ENCODE measurements around the gene ZNF586. TPM values are rescaled to one million over a fixed set of nuclear protein-coding genes. Genes with fewer than 3 reads are reported as not detected.

ZNF586 gene
- total RNA-seq, 1 donor from 2014 or later = 22.7 TPM

GRCh38 chr19:57757941-57758340, 11.5 kb upstream of the ZNF586 start:
- H3K36me3 Mint-ChIP-seq (ENCODE audit: unreplicated experiment) = peaks cover 21% of the 10 kb centered on the region
- TF ChIP-seq CTCF (IDR thresholded peaks at IDR 0.05; ENCODE audit: partially characterized antibody, unreplicated experiment) = no peak
- H3K4me1 Mint-ChIP-seq (ENCODE audit: low read depth, unreplicated experiment) = no peaks in the 10 kb centered on the region
- no peak overlapping the region for H3K27ac Mint-ChIP-seq (ENCODE audit: unreplicated experiment)
- DNase-seq = no peak
- peaks cover 1% of the 10 kb centered on the region for H3K27me3 Mint-ChIP-seq (ENCODE audit: unreplicated experiment)
- peaks cover 10% of the 10 kb centered on the region for H3K9me3 Mint-ChIP-seq (ENCODE audit: unreplicated experiment)
- H3K4me3 Mint-ChIP-seq (ENCODE audit: unreplicated experiment) = no peak overlapping the region

GRCh38 chr19:57759096-57759495, 10.4 kb upstream of the ZNF586 start:
- H3K36me3 Mint-ChIP-seq (ENCODE audit: unreplicated experiment) = peaks cover 9% of the 10 kb centered on the region
- H3K27me3 Mint-ChIP-seq (ENCODE audit: unreplicated experiment) = peaks cover 1% of the 10 kb centered on the region
- TF ChIP-seq CTCF (IDR thresholded peaks at IDR 0.05; ENCODE audit: partially characterized antibody, unreplicated experiment) = no peak
- H3K27ac Mint-ChIP-seq (ENCODE audit: unreplicated experiment) = no peak overlapping the region
- no peak overlapping the region for H3K4me3 Mint-ChIP-seq (ENCODE audit: unreplicated experiment)
- H3K9me3 Mint-ChIP-seq (ENCODE audit: unreplicated experiment) = peaks cover 6% of the 10 kb centered on the region
- H3K4me1 Mint-ChIP-seq (ENCODE audit: low read depth, unreplicated experiment) = no peaks in the 10 kb centered on the region
- DNase-seq = no peak

DNA sequence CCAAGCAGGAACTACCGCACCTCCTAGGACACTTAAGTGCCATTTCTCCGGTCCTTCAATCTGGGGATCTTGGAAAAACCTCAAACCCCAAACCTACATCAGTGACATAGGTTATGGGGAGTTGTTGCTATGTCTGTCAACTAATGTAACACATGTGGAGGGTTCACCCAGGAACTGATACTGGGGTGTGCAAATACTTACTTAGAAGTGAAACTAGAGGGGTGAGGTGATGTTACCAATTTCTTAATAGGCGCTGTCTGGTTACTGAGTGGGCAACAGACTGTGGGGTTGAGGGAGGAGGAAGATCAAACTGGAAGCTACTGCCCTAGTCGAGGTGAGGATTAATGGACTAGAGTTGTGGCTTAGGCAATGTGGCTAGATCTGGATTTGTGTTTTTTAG, 1.9 kb downstream of the ZNF586 start:
- H3K36me3 Mint-ChIP-seq (ENCODE audit: unreplicated experiment) = peaks cover 16% of the 10 kb centered on the region
- H3K4me1 Mint-ChIP-seq (ENCODE audit: low read depth, unreplicated experiment) = no peaks in the 10 kb centered on the region

GRCh38 chr19:57773488-57773887, 4.0 kb downstream of the ZNF586 start:
- Mint-ChIP-seq H3K27ac (ENCODE audit: unreplicated experiment) (no peak overlapping the region), H3K36me3 (ENCODE audit: unreplicated experiment) (peaks cover 13% of the 10 kb centered on the region)

More for the DNA sequence above, 1.9 kb downstream of the ZNF586 start:
- Mint-ChIP-seq H3K27ac (ENCODE audit: unreplicated experiment) (peak overlapping the region; percentile 15), H3K4me3 (ENCODE audit: unreplicated experiment) (peak overlapping the region; percentile 69), H3K9me3 (ENCODE audit: unreplicated experiment) (peaks cover 12% of the 10 kb centered on the region), H3K27me3 (ENCODE audit: unreplicated experiment) (peaks cover 2% of the 10 kb centered on the region)
- no peak for DNase-seq
- no peak for TF ChIP-seq CTCF (IDR thresholded peaks at IDR 0.05; ENCODE audit: partially characterized antibody, unreplicated experiment)

More at GRCh38 chr19:57773488-57773887, 4.0 kb downstream of the ZNF586 start:
- no peak for TF ChIP-seq CTCF (IDR thresholded peaks at IDR 0.05; ENCODE audit: partially characterized antibody, unreplicated experiment)
- Mint-ChIP-seq H3K27me3 (ENCODE audit: unreplicated experiment) (no peaks in the 10 kb centered on the region), H3K4me3 (ENCODE audit: unreplicated experiment) (no peak overlapping the region), H3K9me3 (ENCODE audit: unreplicated experiment) (peaks cover 10% of the 10 kb centered on the region), H3K4me1 (ENCODE audit: low read depth, unreplicated experiment) (no peaks in the 10 kb centered on the region)
- no peak for DNase-seq

Measured in glutamatergic neuron (in vitro differentiated cells).